GM19463 (cell line): ENCODE results near the gene ANKRD33B.
"Not testable (repeated sequence)": the region's sequence is repeated elsewhere in the genome, so short reads cannot be mapped to it uniquely, and the experiment has no call there.

Experiments
- ATAC-seq: cut with Tn5 transposase; IDR thresholded peaks from one replicate; pipeline ENCODE4 v1.9.1; 2021; ENCODE audit warnings: mild to moderate bottlenecking, moderate library complexity; ENCODE audit not compliant: unreplicated experiment

ANKRD33B gene

DNA sequence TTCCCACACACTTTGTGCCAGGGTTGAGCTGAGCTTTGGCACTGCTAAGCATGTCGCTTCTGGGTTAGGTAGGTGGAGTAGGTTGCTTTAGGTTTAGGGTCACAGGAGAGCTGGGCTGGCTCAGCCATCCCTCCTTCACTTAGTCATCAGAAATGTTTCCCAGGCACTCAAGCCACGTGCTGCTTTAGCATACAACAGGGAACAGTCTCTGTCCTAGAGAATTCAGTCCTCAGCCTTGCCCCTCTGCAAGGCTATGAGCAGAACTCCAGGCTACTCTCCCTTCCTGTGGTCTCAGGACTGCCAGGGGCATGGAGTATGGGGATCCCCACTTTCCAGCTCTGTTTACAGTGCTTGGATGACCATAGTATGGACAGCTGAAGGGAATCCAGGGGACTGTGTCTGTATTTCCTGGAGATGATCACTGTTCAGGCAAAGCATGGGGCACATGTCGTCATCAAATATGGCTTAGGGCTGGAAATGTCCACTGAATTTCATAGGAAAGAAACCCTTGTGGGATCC is 7.5 kb upstream of the ANKRD33B start:
- no peak for ATAC-seq

DNA sequence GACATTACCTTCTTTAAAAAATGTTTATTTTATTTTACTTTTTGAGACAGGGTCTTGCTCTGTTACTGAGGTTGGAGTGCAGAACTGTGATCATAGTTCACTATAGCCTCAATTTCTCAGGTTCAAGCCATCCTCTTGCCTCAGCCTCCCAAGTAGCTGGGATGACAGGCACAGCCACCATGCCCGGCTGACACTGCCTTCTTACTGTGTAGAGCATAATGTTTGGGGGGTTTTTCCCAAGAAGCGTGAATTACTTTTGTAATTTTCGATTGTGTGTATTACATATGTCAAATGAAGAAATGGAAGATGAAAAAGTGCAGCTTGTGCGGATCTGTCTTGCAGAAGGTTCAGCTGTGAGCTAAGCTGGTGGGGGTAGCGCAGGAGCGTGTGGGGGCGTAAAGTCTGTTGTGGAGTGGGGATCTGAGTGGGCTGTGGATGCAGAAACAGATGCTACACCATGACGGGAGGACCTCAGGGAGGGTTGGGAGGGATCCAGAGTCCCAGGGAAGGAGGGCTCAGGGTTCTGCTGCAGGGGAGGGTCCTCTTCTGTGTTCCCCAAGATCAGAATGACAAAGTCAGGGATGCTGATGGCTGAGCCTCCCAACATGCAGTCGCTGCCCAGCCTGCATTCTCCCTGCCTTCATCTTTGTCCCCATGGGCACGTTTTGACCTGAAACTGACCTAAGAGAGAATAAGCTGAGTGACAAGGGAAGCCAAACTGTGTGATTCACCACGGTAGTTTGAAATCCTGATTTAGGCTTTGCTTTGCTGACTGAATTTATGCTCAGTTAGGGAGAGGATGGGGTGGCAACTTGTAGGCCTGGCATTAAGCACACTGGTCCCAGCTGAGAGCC is 6.8 kb upstream of the ANKRD33B start:
- ATAC-seq, result no peak

DNA sequence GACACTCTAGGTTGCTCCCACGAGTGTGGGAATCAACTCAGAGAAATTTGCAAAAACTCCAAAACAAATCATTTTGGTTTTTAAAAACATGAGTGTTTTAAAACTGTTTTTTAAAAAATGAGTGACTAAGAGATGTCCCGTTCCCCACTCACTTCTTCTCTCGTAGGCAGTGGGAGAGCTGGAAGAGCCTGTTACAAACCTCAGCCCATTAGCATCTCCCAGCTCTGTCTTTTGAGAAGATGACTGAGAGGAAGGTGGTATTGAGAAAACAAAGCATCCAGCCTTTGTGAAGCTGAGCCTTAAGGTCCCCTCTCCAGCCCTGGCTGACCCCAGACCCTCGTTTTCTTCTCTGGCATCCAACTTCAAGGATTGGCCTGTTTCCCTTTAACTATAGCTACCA is 4.7 kb upstream of the ANKRD33B start:
- ATAC-seq, result no peak

DNA sequence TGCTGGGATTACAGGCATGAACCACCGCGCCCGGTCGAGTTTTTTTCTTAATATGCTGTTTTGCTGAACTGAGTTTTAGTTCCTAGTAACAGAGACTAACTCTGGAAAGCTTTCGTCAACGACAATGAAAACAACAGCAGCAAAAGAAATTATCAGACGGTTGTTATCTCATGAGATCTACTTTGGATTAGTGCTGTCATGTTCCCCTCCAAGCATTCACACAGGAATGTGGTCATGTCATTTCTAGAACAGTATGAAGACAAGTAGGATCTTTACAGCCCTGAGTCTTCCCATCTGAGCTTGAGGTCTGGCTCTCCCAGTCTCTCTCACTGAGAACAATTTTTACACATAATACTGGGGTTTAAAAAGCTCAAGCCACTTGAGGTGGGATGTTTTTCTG is 4.0 kb upstream of the ANKRD33B start:
- ATAC-seq, result no peak

DNA sequence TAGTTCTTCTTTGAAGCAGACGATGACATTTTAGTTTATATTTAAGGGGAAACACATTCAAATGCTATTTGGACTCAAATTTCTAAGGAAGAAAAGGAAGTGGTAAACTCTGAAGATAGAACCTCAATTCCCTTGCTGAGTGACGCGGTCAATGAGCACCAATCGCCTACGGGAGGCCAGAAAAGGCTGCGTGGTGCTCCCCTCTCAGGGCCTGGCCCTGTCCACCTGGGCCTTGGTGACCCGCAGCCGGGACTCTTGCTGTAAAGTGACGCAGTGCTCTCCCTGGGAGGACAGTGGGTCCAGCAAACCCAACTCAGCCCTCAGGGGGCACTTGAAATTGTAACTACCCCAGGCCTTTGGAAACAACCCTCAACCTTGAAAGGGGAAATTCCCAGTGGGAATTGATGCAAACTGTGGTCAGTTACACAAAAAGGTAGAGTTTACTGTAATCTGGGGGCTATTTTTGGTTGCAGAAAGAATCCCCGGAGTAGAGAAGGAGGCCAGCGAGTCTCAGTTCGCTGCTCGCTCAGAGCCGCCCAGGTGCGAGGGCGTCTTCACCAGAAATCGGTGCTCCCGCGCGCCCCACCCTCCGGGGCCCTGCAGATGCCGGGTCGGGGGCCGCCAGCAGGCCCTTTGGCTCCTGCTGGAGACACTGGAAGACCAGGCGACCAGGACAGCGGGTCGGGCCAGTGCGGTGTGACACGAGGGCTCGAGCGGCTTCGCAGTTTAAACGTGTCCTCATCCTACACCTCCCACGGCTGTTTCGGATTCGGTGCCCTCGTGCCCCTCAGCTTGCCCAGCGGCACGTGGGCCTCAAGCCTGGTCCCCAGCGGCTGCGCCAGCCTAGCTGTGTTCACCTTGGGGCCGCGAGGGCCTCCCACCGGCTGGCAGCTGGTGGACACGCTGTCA is 1.4 kb upstream of the ANKRD33B start:
- peak; percentile 9 for ATAC-seq

DNA sequence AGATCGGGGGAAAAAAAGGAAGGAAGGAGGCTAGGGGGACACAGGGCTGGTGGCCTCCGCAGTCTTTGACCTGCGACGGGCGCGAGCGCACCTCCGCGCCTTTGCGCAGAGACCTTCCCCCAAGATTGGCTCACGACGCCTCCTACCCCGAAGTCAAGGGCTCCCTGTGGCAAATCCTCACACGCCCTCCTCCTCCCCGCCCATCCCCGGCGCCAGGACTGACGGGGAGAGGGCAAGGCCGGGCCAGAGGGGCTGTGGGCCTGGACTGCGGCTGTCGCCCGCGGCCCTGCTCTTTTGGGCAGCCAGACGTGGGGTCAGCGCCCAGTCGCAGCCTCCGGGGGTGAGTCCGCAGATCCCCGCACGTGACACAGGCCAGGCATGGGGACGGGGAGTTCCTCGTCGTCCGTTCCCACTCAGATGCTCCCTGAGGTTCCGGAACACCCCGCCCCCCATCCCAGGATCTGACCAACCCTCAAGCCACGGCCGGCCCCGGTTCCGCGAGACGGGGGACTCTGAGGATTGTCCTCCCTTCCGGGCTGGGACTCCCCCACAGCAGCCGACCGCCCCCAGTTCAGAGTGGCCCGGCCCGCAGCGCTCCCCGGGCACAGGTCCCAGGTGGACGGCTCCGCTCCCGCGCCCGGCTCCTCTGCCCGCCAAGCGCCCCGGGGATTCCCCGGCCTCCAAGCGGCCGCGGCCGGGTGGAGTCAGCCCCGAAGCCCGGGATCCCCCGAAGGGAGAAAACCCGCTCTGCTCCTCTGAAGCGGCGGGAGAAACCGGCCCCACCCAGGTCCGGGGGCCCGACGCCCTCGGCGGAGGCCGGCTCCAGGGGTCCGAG is 543 bp upstream of the ANKRD33B start:
- ATAC-seq, result peak; percentile 32

DNA sequence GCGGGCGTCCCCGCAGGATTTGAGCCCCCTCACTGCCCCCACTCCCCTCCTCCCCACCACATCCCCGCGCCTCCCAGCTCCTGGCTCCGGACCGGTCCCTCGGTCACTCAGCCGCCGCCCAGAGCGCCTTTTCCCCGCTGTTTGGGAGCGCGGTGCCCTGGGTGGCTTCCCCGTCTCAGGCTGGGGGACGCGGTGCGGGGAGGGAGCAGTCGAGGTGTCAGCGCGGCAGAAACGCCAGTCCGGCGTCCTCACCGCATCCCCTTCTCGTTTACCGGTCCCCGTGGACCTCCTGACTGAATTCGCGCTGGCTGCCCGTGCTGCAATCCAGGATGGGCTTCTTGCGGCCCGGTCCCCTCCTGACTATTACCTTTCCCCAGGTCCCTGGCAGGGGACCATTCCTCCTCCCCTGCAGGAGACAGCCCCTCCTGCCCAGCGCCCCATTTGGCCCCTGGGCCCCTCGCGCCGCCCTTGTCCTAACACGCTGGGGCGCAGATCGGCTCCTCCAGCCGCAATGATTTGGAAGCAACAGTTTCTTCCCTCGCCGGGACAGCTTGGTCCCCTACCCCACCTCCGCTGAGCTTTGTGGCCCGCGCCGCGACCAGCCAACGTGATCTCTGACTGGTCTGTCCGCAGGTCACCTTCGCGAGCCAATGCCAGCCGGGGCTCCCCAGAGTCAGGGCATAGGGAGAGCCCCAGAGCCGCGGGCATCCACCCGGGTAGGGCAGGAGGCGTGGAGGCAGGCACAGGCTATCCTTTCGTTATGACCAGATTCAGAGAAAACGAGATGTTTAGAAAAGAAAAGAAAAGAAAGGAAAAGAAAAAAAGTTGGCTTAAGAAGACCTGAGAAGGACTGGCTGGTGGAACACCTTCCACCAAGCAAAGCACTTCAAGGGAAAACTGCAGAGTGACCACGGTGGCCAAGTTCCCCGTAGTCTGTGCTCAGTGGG is 1.2 kb downstream of the ANKRD33B start:
- ATAC-seq, result no peak

DNA sequence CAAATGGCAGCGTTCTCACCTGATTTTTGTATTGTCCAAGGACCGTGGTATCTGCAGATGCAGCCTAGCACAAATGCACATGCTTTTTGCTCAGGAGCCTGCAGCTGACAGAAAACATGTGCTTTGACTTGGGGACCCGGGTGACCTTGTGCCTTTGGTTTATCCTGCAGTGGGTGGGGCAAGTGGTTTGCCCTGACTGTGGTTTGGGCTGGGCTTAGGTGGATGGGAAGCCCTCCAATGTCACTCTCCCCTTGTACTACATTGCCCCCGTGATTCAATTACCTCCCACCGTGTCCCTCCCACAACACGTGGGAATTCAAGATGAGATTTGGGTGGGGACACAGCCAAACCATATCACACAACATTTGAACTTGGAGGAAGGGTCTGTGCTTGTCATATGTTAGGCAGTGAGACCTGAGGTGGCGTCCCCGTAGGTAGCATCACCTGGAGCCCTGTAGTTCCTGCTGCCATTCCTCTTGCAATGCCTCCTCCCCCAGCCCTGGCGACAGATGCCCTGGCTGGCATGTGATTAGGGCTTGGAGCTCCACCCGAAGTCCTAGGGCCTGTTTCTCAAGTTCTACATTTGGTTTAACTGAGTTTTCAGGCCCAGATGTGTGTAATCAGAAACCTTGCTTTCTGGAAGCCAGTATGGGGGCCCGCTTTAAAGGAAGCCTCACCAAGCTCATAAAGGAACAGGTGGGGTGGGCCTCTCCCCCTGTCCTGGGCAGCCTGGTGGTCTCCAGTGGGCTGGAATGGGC is 2.1 kb downstream of the ANKRD33B start:
- ATAC-seq, result no peak

DNA sequence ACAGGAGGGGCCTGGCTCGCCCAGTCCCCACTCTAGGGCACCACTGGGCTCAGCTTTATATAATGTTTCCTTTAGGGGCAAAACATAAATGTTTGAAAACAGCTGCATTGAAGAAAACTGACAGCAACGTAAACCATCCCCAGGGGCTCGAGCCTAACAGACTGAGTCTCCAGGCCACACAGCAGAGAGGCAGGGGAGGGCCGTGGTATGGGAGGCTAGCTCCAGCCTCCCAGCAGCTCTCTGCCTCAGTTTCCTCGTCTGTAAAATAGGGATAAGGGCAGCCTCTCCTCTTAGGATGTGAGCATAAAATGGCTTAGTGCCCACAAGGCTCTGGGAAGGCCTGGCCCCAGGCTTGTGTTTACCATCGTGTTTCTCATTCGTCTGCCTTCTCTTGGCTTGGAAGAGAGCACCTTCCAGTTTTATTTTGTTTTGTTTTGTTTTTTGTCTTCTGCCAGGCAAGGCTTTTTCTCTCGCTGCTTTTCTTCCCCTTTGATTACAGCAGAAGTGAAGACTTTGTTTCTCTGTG is 2.7 kb downstream of the ANKRD33B start:
- no peak for ATAC-seq

DNA sequence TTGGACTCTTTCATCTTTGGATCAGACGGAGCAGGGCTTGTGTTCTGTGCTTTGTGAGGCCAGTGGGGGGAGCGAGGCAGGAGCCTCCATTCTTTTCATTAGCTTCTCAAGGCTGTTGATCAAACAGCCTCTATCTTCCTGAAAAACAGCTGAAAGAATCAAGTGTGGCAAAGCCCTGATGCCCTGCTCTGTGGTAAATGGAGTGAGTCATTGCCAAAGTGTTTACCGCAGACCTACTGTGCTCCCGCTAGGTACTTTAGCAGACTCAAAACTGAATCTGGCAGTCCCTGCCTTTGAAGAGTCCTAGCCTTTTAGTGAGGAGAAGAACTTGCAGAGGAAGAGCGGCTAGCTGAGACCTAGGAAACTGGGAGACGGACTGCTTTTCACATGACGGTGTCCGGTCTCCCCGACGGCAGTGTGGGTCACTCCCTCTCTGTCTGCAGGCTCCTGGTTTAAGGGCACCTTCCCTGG is 3.3 kb downstream of the ANKRD33B start:
- no peak for ATAC-seq

DNA sequence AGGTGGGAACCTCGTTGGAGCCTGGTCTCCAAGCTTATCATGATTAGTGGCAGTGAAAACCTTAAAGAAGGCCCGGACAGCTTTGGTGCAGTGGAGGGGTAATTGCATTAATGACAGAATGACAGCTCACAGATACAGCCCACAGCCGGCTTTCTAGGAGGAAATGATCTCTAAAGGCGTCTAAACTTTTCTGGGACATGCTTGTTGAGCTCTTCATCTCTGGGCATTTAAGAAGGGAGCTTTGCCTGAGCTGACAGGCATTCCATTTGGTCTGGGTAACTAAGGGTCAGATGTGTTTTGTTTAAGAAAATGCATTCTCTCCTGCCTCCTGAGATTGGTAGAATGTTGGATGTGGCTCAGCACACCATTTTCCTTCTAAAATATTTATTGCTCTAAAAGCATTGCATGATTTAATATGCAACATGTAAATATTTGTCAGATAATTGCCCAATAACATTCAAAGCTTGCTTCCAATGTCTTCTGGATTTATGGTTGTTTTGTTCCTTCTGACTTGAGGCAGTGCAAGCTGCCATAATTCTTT is 4.0 kb downstream of the ANKRD33B start:
- no peak for ATAC-seq

DNA sequence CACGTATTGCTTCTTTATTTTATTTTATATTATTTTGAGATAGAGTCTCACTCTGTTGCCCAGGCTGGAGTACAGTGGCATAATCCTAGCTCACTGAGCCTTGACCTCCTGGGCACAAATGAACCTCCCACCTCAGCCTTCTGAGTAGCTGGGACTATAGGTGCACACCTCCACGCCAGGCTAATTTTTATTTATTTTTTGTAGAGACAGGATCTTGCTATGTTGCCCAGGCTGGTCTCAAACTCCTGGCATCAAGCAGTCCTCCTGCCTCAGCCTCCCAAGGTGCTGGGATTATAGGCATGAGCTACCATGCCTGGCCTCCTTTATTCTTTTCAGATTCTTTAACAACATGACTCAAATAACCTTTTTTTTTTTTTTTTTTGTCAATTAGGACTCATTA is 6.7 kb downstream of the ANKRD33B start:
- not testable (repeated sequence) for ATAC-seq

DNA sequence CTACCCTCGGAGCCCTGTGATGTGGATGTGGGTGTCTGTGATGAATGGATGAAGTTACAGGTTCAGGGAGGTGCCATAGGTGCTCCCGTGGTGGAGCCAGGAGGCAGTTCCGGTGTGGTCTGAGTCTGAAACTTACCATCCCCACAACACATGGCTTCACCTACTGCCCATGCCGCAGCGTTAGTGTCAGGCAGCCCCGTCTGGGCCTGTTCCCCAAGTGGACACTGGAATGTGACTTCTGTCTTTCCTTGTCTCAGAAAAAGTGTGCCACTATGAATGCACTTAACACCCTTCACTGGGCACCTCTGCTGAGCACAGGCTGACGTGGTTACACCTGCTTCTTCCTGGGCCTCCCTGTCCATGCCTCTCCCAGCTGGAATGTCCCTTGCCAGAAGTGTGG is 8.6 kb downstream of the ANKRD33B start:
- ATAC-seq, result no peak

DNA sequence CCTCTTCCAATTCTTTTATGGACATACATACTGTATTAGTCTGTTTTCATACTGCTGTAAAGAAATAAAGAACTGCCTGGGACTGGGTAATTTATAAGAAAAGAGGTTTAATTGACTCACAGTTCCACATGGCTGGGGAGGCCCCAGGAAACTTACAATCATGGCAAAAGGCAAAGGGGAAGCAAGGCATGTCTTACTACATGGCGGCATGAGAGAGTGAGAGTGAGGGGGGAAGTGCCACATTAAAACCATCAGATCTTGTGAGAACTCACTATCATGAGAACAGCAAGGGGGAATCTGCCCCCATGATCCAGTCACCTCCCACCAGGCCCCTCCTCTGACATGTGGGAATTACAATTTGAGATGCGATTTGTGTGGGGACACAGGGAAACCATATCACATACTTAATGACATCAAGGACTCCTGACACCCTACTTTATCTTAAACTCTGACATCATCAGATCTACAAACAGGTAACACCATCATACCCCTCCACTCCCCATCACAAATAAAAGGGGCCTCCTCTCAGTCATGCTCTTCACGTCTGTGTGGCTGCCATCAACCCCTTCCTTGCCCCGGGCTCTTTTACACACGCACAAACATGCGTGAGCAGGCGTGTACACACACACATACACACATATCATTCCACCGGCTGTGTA is 9.7 kb downstream of the ANKRD33B start:
- ATAC-seq, result no peak

DNA sequence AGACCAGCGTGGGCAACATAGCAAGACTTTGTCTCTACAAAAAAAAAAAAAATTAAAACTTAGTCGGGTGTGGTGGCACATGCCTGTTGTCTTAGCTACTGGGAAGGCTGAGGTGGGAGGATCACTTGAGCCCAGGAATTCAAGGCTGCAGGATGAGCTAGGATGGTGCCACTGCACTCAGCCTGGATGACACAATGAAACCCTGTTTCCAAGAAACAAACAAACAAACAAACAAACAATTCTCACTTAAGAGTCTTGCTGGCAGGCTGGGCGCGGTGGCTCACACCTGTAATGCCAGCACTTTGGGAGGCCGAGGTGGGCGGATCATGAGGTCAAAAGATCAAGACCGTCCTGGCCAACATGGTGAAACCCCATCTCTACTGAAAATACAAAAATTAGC is 11.0 kb downstream of the ANKRD33B start:
- not testable (repeated sequence) for ATAC-seq

DNA sequence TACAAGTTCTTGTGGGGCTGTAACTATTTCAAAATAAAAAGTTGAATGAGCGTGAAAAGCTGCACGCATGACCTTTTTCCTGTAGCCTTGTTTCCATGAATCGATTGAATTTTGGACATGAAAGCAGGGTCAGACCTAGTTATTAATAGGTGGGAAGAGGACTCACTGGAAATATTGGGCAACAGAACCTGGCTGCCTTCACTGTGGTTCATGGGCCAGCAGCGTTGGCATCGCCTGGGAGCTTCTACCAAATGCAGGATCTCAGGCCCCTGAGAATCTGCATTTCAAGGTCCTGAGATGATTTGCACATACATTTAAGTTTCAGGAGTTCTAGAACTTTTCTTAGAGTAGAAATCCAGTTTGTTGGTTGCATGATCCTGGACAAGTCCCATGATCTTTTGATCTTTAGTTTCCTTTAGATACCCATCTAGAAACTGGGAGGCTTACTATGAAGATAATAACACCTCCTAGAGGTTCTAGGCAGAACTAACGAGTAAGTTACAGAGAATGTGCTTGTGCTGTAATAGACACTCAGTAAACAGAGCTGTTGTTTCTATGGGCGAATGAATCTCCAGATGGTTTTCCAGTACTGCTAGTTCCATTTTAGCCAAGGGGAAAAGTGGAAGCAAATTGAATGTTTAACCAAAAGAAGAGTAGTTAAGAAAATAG is 12.4 kb downstream of the ANKRD33B start:
- ATAC-seq, result no peak

DNA sequence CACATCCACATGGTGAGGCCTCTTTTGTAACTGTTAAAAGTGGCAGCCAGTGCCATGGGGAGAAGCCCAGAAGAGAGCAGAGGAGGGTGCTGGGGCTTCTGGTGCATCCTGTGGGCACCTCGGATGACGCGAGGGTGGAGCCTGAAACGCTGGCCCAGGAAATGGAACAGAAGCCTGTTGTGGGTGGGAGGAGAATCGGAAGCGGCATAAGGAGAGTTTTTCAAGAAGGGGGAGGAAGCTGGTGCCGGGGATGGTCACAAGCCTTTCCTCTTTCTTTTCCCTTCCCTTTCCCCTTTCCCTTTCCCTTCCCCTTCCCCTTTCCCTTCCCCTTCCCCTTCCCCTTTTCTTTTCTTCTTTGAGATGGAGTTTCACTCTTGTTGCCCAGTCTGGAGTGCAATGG is 12.9 kb downstream of the ANKRD33B start:
- no peak for ATAC-seq
